ENCODE data around the gene FAAP20.
A peak's percentile ranks its signal among the peaks of the same experiment; 100 is the strongest.

Gene FAAP20

GRCh38 chr1:2229911-2230731, 35.5 kb upstream of the FAAP20 start:
- DNase-seq, result no peak

- DNase-seq, result peak; percentile 85
These were observed 34.7 kb upstream of the FAAP20 start for GRCh38 chr1:2229037-2229864.

- DNase-seq, result peak; percentile 76
These were observed 34.1 kb upstream of the FAAP20 start for GRCh38 chr1:2228694-2229036.

- no peak for DNase-seq
These were observed 33.6 kb upstream of the FAAP20 start, which contains the start of gene SKI for GRCh38 chr1:2228157-2228594. Gene SKI (plus strand): TSS chr1:2228319. CDS start chr1:2228767, 448 bp downstream.

GRCh38 chr1:2227346-2228156, 33.0 kb upstream of the FAAP20 start:
- peak; percentile 98 for DNase-seq

- DNase-seq, result peak; percentile 54
These were observed 32.2 kb upstream of the FAAP20 start for GRCh38 chr1:2226525-2227345.

GRCh38 chr1:2224631-2225428, 30.3 kb upstream of the FAAP20 start:
- no peak for DNase-seq

- DNase-seq, result no peak
These were observed 29.6 kb upstream of the FAAP20 start for GRCh38 chr1:2224170-2224584.

GRCh38 chr1:2221271-2221670, 26.7 kb upstream of the FAAP20 start:
- DNase-seq, result no peak

GRCh38 chr1:2216767-2217058, 22.1 kb upstream of the FAAP20 start:
- no peak for DNase-seq

GRCh38 chr1:2215909-2216766, 21.6 kb upstream of the FAAP20 start:
- no peak for DNase-seq

GRCh38 chr1:2215329-2215728, 20.8 kb upstream of the FAAP20 start:
- DNase-seq, result no peak

GRCh38 chr1:2214541-2215241, 20.1 kb upstream of the FAAP20 start:
- no peak for DNase-seq

GRCh38 chr1:2213576-2214505, 19.3 kb upstream of the FAAP20 start:
- DNase-seq, result no peak

GRCh38 chr1:2212532-2213491, 18.2 kb upstream of the FAAP20 start:
- peak; percentile 95 for DNase-seq

GRCh38 chr1:2212274-2212531, 17.6 kb upstream of the FAAP20 start:
- no peak for DNase-seq

GRCh38 chr1:2210786-2211185, 16.2 kb upstream of the FAAP20 start:
- no peak for DNase-seq

Measured in DMS53 (cell line).